Measurements from ENCODE around the gene STPG2.

STPG2 gene

DNA sequence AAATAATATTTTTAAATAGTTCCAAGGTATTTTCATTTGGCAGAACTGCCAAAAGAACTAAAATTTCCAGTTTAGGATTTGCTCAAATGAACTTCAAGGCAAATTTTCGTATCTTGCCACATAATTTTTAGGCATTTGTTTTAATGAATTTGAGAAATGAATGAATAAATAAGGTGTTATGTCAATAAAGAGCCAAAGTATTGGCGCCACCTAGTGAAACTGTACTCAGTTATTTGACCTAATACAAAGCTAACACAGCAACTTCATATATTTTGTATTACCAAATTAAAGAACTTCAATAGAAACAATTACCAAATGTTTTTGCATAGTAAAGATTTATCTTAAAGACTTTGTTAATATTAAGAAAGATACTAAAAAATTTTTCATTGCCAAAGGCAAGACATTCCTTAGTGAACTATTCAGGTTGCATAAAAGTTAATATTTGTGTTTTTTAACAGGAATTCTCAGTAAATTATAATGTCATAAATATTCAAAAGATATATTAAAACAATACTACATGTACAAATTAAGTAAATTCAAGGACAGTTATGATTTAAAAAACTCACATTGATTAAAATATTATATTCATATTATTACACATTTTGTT, 50.3 kb downstream of the STPG2 start:
- no peak for DNase-seq (ENCODE audit: low spot score)

DNA sequence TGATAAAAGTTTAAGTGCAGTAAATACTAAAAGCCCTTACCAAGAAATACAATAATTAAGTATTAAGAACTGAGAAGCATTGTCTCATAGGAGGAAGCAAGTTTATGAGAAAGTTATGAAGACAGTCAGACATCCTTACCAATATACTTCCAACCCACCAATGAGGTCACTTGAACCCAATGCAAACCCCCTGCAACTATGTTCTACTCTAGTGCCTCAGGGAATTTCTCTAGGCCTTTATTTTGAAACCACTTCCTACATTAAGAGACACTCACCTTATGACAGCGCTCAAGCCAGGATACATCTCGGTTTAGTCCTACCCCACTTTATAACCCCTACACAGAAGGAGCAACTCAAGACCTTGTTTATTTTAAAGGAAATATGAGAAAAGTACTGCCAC, 61.3 kb downstream of the STPG2 start:
- no peak for DNase-seq (ENCODE audit: low spot score)

DNA sequence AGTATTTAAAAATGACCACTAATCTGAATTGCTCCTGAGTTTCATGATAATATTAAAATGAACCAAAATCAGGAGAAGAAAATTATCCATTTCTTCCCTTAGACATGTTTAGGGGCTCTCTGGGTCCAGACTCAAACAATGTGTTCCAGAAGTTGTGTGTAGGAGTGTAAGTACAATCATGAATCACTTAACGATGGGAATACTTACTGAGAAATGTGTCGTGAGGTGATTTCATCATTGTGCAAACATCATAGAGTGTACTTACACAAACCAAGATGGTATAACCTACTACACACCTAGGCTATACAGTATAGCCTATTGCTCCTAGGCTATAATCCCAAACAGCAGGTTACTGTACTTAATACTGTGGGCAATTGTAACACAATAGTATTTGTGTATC, 74.8 kb downstream of the STPG2 start:
- no peak for DNase-seq (ENCODE audit: low spot score)

DNA sequence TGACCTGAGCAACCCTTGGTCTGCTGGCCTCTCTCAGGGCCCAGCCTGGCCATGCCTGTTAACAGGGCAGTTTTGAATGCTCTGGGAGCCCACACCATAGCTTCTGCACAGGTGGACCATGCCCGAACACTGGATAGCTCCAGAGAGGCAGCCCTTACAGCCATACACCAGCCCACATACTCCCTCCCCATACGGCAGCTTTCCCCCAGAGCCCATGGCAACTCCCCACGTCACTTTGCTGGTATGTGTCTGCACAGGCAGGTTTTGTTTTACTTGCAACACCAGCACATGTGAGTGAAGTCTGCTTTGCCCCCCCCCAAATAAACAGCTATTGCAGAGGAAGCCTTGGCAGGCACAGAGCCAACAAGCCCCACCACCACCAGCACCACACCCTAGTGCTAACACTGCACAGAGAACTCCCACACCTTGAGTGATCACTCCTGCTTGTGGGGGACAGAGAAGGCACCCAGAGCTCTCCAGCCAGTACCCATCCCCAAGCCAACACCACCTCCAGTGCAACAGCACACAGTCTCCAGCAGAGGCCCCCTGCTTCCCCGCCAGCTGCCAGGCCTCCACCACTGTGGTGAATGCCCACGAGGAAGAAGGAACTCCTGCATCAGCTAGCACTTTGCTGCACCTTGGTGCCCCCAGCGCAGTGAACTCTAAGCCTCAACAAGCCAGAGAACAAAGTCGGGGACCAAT, 87.3 kb downstream of the STPG2 start:
- no peak for DNase-seq (ENCODE audit: low spot score)

DNA sequence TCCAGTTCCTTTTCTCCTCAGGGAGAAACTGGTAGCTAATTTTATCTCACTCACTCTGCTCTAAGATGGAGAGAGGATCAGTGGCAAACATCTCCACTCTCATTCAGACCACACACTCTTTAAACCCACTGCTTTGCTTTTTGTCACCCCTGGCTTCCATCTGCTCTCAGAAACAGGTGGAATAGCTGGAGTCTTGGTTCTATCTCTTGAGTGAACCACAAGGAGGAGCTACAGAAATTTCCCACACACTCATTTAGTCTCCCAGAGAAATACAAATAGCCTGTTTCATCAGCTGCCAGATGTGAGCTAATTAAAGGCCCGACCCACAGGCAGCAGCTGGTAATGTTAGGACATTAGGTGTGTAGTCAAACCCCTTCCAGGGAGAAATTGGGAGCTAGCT, 96.6 kb downstream of the STPG2 start:
- no peak for DNase-seq (ENCODE audit: low spot score)

DNA sequence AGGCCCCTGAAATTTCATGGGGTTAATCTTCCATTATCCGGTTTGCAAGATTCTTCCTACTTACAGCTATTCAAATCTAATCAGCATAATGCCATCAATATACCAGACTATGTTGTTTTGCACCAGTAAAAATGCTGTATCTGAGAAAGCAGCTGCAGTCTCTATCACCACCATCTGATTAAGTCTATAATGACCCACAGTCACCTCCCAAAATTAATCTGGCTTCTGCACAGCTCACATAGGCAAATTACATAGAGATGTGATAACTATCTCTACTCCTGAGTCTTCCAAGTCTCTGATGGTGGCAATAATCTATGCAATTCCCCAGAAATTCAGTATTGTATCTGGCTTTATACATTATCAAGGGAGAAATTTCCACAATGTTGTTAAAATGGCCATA, 113.2 kb downstream of the STPG2 start:
- DNase-seq (ENCODE audit: low spot score) = no peak

DNA sequence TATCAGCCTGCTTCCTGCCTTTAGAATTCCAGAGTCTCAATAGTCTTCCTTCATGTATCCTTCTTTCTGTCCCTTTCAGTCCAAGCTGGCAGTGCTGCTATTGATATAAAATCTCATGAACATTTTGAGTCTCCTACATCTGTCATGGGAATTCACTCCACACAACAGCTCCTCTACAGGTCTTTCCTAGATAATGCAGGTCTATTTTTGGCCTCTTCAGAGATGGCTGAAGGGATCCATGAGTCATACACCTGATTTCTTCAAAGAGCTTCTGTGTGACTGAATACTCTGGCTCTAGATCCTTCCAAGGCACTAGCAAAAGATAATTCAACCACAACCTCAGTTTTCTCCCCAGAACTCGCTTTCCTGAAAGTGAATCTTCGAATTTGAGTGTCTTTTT, 115.4 kb downstream of the STPG2 start:
- no peak for DNase-seq (ENCODE audit: low spot score)

DNA sequence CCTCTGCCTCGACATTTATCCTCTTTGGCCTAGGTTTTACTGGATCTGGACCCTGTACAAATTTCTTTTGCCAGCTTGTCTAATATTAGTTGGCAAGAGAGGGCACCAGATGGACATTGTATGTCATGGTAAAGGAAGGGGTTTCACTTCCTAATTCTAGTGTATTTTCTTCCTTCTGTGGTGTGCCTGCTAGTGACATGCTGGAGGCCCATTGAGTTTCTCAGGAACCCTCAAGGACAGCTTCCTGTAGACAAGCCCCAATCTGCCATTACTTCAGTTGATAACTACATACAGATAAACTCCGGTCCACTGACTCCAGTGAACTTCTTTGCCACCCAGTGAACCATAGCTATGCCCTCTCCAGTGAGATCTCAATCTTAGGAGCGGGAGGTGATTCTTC, 116.9 kb downstream of the STPG2 start:
- no peak for DNase-seq (ENCODE audit: low spot score)

DNA sequence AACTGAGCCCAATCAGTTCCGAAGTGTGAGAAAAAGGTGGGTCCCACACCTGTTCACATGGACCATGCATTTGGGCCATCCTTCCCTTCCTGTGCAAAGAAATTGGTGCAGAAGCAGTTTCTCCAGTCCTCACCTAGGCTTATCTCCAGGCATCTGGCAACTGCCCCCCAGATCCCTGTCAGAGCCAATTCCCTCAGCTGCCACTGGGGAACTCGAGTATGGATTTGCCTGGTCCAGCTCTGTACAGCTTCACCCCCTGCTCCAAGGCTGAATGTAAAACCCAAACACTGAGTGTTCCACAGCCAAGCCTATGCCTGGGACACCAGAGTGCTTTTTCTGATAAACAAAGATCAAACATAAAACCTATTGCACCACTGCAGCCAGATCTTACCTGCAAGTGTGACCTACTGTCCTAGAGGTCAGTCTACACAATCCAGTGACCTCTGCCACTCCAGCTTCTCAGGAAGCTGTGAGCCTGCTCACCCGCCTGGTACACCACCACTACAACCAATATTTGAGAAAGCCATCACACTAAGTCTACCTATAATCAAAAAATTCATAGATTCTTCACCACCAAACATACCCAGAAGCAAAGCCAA, 136.4 kb downstream of the STPG2 start:
- DNase-seq (ENCODE audit: low spot score) = no peak

DNA sequence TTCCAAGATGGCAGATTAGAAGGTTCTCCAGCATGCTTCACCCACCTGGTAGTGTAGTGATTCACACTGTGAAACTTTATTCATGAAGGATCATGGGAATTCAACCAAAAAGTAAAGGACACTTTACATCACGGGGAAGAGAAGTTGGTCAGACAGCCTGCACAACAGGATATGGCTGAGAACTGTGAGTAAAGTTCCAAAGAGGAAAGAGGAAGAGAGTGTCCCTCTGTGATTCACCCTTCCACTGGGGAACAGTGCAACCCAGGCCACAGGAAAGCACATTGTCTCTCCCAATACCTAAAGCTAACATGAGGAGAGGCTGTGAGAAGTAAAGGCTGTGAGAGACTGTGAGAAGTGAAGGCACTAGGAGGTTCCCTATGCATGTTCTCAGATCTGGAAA, 137.2 kb downstream of the STPG2 start:
- DNase-seq (ENCODE audit: low spot score) = no peak

DNA sequence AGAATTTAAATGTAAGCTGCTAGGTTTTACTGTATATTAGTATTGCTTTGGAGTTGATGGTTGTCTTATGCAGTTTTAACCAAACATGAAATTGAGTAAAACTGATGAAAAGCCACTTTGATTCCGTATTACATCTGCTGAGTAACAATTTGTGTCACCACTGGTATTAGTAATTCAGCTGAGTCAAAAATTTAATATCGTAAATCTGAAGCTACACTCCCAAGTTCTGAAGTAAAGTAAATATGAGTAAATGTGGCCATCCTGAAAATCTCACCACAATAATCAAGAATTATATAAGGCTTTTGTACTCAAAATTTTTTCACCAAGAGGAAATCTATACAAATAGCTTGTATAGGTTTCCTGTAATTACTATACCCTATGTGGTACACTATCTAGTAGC, 142.3 kb downstream of the STPG2 start:
- DNase-seq (ENCODE audit: low spot score) = no peak

DNA sequence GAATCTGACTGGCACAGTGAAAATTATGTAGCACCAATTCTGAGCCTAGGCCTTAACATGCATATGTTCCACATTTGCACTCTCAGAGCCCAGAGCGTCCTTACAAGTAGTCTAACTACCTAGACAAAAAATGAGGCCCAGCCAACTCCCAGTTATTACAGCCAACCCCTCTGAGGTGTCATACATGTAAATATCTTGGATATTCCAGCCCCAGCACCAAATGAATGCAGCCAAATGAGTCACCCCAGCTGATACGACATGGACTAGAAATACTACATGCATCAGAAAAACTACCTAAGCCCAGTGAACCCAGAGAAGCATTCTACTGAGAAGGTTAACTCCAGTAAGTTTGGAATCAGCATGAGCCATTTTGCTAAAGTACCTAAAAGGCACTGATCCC, 145.1 kb downstream of the STPG2 start:
- no peak for DNase-seq (ENCODE audit: low spot score)

DNA sequence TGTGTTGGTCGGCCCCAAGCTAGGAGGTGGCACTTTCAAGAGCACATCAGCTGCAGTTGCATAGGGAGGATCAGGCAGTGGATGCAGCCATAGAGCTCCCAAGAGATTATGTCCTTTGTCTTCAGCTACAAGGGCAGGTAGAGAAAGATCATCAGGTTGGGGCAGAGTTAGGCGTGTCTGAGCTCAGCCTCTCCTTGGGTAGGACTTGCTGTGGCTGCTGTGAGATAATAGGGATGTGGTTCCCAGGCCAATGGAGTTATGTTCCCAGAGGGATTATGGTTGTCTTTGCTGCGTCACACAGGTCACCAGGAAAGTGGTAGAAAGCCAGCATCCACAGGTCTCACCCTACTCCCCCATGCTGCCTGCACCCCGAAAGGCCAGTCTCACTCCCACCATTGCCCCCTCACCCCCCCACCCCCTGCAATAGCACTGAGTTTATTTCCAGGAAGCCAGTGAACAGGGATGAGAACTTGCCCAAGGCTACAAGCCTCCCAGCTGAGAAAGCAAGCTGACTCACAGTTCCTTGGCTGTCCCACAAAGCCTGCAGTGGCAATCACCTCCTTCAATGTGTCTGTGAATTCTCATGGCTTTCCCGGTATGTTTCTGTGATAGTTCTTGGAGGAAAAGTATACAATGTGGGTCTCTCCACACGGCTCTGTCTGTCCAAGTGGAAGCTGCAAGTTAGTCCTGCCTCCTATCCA, 148.4 kb downstream of the STPG2 start:
- DNase-seq (ENCODE audit: low spot score) = no peak

DNA sequence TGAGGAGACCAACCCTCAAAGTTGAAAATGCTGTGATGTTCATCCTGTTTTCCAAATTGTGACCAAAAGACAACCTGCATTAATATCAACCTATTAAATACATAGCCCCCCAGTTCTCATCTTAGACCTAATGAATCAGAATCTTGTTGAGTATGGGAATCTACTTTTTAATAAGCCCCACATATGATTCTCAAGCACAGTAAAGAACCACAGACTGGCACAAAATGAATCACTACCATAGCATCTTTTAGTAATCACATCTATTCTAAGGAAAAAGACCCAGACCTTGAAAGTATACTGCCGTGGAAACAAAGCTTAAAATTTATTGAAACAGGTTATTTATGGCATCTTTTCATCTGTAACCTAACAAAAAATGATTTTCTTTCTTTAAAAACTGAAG, 152.9 kb downstream of the STPG2 start:
- no peak for DNase-seq (ENCODE audit: low spot score)

DNA sequence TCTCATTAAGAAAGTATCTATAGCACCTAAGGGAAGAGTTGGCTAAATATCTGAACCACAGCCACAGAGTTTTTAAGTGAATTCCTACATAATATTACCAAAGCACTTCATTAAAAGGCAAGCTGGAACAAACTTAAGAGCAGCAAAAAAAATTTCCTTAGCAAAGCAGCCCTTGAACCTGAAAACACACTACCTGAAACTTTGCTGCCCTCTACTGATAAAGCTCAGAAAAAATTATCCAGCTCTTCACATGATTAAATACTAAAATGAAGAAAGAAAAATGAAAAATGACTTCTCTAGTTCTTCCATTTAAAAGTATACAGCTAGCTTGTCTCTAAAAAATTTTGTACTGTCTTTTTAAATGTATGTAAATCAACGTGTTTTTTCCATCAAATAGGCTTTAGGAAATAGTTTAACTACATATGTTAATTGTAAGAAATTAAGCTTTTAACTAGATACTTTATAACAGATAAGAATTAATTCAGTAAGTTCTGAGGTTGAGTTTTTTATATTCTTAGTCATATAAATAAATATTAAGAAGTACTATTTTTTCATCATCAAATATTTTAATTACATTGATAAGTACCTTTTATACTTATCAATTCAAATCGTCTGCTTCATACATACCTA, 156.1 kb downstream of the STPG2 start:
- DNase-seq (ENCODE audit: low spot score) = peak; percentile 43

DNA sequence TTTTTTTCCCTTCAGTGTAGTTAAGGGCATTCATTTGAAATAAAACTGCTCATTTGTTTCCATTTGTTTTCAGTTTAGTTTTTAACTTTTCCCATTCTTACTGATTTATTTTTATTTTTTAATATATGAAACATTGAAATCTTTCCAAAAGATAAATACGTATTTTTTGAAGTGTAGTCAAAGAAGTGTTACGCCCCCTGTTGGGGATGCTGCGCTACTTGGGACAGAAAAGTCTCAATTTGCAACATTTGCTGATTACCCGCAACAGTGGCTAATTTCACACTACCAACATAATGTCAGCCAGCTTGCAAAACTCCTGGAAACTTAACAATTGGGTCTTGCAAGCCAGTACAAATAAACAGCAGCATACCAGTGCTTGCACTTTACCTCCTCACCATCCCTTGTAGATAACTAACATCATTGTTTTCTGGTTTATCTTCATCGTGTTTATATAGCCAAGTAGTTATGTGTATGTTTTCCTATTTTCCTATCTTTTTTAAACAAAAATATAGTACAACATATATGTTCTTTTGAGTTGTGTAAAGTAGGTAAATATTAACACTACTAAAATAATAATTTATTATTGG, 158.6 kb downstream of the STPG2 start:
- DNase-seq (ENCODE audit: low spot score) = peak; percentile 27

DNA sequence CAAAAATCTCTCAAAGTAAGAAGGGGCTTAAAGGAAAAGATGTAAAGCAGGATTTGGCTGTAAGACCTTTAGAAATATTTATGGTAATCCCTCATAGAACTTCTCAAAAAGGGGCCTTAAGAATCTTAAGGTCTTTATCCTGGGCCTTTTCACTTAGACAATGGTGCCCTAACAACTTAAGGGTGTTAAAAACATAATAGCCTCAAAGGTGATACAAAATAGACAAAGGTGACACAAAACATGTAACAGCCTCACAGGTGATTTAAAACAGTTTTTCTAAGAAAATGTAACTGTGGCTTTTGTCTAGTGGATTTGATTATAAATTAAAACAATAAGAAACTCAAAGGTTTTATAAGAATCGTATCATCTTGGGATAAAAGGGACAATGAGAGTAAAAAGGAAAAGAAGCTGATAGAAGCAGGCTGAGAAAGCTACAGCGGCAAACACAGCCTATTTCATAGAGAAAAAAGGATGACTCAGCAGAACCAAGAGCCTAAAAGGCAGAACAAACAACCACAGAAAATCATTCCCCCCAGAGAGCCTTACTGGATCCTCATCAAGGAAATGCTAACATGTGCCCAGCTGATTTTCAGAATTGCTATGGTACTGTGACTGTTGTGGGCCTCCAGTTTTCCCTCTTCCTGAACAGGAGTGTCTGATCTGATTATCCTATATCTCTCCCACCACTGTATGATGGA, 164.3 kb downstream of the STPG2 start:
- DNase-seq (ENCODE audit: low spot score) = no peak

DNA sequence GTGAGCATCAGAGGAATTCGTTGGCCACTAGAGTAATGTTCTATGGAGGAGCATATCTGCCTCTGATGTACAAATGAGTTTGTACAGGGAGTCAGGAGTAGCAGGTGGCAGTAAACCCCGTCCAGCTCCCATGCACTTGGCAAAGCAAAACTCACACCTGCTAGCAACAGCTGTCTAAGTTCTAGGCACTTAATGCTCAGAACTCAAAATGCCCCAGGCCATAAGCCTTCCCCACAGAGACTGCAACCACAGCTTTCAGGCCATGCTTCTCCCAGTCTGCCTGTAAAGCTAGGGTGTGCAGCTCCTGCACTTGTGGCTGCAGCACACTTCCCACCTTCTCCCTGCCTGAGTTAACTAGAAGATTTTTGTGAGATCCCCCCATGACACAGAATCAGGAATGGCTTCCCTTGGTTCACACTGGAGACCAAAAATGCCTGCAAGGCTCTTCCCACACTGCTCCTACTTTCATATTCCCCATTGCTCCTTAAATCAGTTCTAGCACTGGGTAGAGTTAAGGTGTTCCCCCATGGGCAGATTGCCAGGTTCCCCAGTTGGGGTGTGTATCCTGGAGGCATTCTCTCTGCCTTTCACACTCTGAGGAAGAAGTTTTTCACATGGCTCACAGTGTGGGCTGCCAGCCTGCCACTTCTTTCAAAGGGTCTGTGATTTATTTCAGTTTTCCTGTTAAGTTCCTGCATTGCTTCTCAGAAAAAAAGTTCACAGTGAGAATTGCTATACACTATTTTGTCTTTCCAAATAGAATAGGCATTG, 189.9 kb downstream of the STPG2 start:
- no peak for DNase-seq (ENCODE audit: low spot score)

DNA sequence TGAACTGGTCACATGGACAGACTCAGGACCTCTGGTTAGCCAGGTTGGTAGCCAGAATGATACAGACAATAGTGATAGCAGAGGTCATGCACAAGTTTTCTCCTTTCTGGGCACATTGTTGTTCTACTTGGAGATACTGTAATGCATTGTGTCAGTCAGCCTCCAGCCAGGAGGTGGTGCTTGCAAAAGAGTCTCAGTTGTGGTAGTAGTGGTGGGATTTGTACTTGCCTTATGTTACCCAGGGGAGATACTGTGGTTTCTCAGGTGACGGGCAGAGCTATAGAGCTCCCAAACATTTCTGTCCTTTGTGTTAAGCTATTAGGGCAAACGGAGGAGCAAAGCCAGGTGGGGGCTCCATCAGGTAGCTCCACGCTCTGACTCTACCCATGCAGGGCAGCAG, 190.5 kb downstream of the STPG2 start:
- no peak for DNase-seq (ENCODE audit: low spot score)

DNA sequence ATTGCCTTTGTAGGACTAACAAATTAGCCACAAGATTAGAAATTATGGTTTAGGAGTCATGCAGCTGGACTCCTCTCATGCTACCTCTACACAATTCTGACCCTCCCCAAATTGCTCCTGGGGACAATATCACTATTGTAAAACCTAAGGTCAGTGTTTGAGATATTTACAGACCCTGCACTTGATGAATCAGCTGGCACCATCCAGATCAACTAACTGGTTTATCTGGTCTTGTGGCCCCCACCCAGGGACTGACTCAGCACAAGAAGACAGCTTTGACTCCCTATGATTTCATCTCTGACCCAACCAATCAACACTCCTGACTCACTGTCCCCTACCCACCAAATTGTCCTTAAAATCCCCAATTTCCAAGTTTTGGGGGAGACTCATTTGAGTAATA, 192.4 kb downstream of the STPG2 start:
- DNase-seq (ENCODE audit: low spot score) = no peak

DNA sequence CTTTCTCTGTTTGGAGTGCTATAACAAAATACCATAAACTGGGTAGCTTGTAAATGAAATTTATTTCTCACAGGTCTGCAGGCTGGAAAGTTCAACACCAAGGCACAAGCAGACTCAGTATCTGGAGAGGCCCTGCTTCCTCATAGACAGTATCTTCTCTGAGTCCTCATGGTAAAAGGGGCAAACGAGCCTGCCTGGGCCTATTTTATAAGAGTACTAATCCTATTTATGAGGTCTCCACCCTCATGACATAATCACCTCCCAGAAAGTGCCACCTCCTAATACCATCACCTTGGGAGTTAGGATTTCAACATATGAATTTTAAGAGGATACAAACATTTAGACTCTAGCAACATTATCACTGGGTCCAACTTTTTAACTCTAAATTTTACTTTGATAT, 200.3 kb downstream of the STPG2 start:
- peak; percentile 28 for DNase-seq (ENCODE audit: low spot score)

Measured in D341Med (cell line).